CD4-positive, alpha-beta T cell (primary cell): ENCODE results near the gene RASL10A. TPM values are rescaled to one million over a fixed set of nuclear protein-coding genes. Genes with fewer than 3 reads are reported as not detected.

Experiments used
- ATAC-seq: fragments of 200-7000 bp; cut with Tn5 transposase; one replicate; pipeline ENCODE4 v1.10.0; 2022; ENCODE audit warnings: mild to moderate bottlenecking; ENCODE audit not compliant: poor library complexity
- CTCF ChIA-PET: fragments of 350-600 bp; sonication (Branson Sonifier 250); formaldehyde crosslinking; loops from one replicate; lab custom pipeline; 2021; ENCODE audit warnings: antibody characterized with exemption, inconsistent platforms; lab: Charles Lee
- POLR2A ChIA-PET: fragments of 350-600 bp; sonication (Branson Sonifier 250); formaldehyde crosslinking; loops from one replicate; lab custom pipeline; 2021; ENCODE audit warnings: antibody characterized with exemption, inconsistent platforms; lab: Charles Lee
- DNase-seq, 14 experiments: peaks; one replicate each; pipeline ENCODE4 v3.0.0-alpha.2; 2013 to 2020; ENCODE audit warnings: mixed read lengths in 2 of 14
- H3K27ac ChIP-seq, 2 donors: one replicate each; pipeline versions ENCODE4 v1.5.1 to v1.7.0; 2013; ENCODE audit warnings: low read length in 2 of 2, low read depth in 1 of 2, mild to moderate bottlenecking in 1 of 2
- H3K27me3 ChIP-seq, 2 experiments: 1 replicate in 1 of 2; 2 replicates in 1 of 2; pipeline versions ENCODE4 v1.6.1 to v1.7.0; 2013; ENCODE audit warnings: low read length in 2 of 2, control low read depth in 1 of 2, mild to moderate bottlenecking in 1 of 2, moderate library complexity in 1 of 2; ENCODE audit not compliant: insufficient read depth in 2 of 2, control insufficient read depth in 1 of 2
- H3K36me3 ChIP-seq: one replicate; pipeline ENCODE4 v1.6.1; 2013; ENCODE audit warnings: low read length, control low read depth; ENCODE audit not compliant: insufficient read depth
- H3K4me1 ChIP-seq: one replicate; pipeline ENCODE4 v1.6.1; 2013; ENCODE audit warnings: low read length, control low read depth; ENCODE audit not compliant: insufficient read depth
- H3K4me3 ChIP-seq: one replicate; pipeline ENCODE4 v1.5.1; 2013; ENCODE audit warnings: mild to moderate bottlenecking, low read length, moderate library complexity
- H3K9me3 ChIP-seq, 2 experiments: 1 replicate in 1 of 2; 2 replicates in 1 of 2; pipeline versions ENCODE4 v1.6.1 to v1.7.0; 2013; ENCODE audit warnings: low read length in 2 of 2, mild to moderate bottlenecking in 2 of 2, control low read depth in 1 of 2, moderate library complexity in 1 of 2; ENCODE audit not compliant: control insufficient read depth in 1 of 2, insufficient read depth in 1 of 2
- H3K27ac Mint-ChIP-seq: one replicate; pipeline ENCODE4 v1.8.0; 2020; ENCODE audit warnings: mixed read lengths
- H3K27me3 Mint-ChIP-seq: one replicate; pipeline ENCODE4 v1.8.0; 2021; ENCODE audit warnings: mixed read lengths
- H3K36me3 Mint-ChIP-seq: one replicate; pipeline ENCODE4 v1.8.0; 2021; ENCODE audit warnings: low read depth, mixed read lengths
- H3K4me1 Mint-ChIP-seq: one replicate; pipeline ENCODE4 v1.8.0; 2021; ENCODE audit warnings: low read depth, mixed read lengths
- H3K4me3 Mint-ChIP-seq: one replicate; pipeline ENCODE4 v1.8.0; 2020; ENCODE audit warnings: mild to moderate bottlenecking, mixed read lengths
- H3K9me3 Mint-ChIP-seq: one replicate; pipeline ENCODE4 v1.8.0; 2020; ENCODE audit warnings: mixed read lengths
- CTCF ChIP-seq: fragments of 200-600 bp; IDR thresholded peaks from one replicate; pipeline ENCODE4 v1.8.0; 2022; ENCODE audit warnings: antibody characterized with exemption, mild to moderate bottlenecking
- intact Hi-C, 2 experiments: fragments of 100-400 bp; cut with DNase I in 1 of 2; cut with micrococcal nuclease in 1 of 2; formaldehyde crosslinking; loops; one replicate each; pipeline versions ENCODE4 v1.15.1 to v1.9.0; 2023 to 2025; cut with DNase I, micrococcal nuclease
- total RNA-seq, 174 experiments: library from RNA in 2 of 174; stranded (reverse) in 2 of 174; gene quantifications; one replicate each; pipeline ENCODE4 v1.2.3 and lab custom pipeline; 2021 to 2026

RASL10A gene
- total RNA-seq, 2 experiments from 2014 or later: 0.30 to 0.36 TPM

- Mint-ChIP-seq H3K27ac (no peak overlapping the region), H3K4me1 (no peaks in the 10 kb centered on the region), H3K4me3 (no peak overlapping the region), H3K36me3 (peaks cover 27% of the 10 kb centered on the region), H3K9me3 (no peaks in the 10 kb centered on the region), H3K27me3 (no peaks in the 10 kb centered on the region)
- CTCF ChIA-PET: no interaction called here
- Histone ChIP-seq H3K4me3 (no peak overlapping the region), H3K9me3 (no peaks in the 10 kb centered on the region), H3K27me3 (no peaks in the 10 kb centered on the region), H3K36me3 (peaks cover 44% of the 10 kb centered on the region), H3K27ac (no peak overlapping the region), H3K4me1 (no peaks in the 10 kb centered on the region)
- DNase-seq (no peak), ATAC-seq (no peak)
- POLR2A ChIA-PET: no interaction called here
- intact Hi-C loops: no loop called here
- no peak for TF ChIP-seq CTCF
Measured at GRCh38 chr22:29328055-29328454, 12.6 kb upstream of the RASL10A start.

GRCh38 chr22:29327089-29327764 is 11.7 kb upstream of the RASL10A start:
- CTCF ChIA-PET: no interaction called here
- DNase-seq (no peak), ATAC-seq (no peak)
- H3K27ac ChIP-seq: no peak overlapping the region
- Mint-ChIP-seq H3K27ac (no peak overlapping the region), H3K27me3 (no peaks in the 10 kb centered on the region), H3K4me1 (no peaks in the 10 kb centered on the region), H3K9me3 (no peaks in the 10 kb centered on the region), H3K4me3 (no peak overlapping the region), H3K36me3 (peaks cover 22% of the 10 kb centered on the region)
- intact Hi-C loops: no loop called here
- H3K36me3 ChIP-seq: peaks cover 37% of the 10 kb centered on the region
- POLR2A ChIA-PET: no interaction called here
- no peak for TF ChIP-seq CTCF
- no peaks in the 10 kb centered on the region for H3K9me3 ChIP-seq
- no peaks in the 10 kb centered on the region for H3K4me1 ChIP-seq
- no peak overlapping the region for H3K4me3 ChIP-seq
- H3K27me3 ChIP-seq: no peaks in the 10 kb centered on the region

- no peak overlapping the region for H3K4me3 Mint-ChIP-seq
- H3K4me1 Mint-ChIP-seq: no peaks in the 10 kb centered on the region
- no peak overlapping the region for H3K27ac Mint-ChIP-seq
- TF ChIP-seq CTCF: no peak
- no peak overlapping the region for H3K4me3 ChIP-seq
- intact Hi-C loops: no loop called here
- ATAC-seq: no peak
- H3K27ac ChIP-seq: no peak overlapping the region
- H3K9me3 Mint-ChIP-seq: no peaks in the 10 kb centered on the region
- peaks cover 19% of the 10 kb centered on the region for H3K36me3 Mint-ChIP-seq
- H3K27me3 ChIP-seq: no peaks in the 10 kb centered on the region
- H3K36me3 ChIP-seq: peaks cover 30% of the 10 kb centered on the region
- ChIA-PET POLR2A (no interaction called here), CTCF (no interaction called here)
- H3K27me3 Mint-ChIP-seq: no peaks in the 10 kb centered on the region
- DNase-seq: no peak
- H3K9me3 ChIP-seq: no peaks in the 10 kb centered on the region
- H3K4me1 ChIP-seq: no peaks in the 10 kb centered on the region
Measured at GRCh38 chr22:29326481-29326880, 11.0 kb upstream of the RASL10A start.
